ENCODE measurements around the gene KRT28. TPM values are rescaled to one million over a fixed set of nuclear protein-coding genes. Genes with fewer than 3 reads are reported as not detected.

KRT28 gene
- polyA plus RNA-seq, 2 of the 4 experiments (the other 2 are of a cell fraction), result not detected

GRCh38 chr17:40822132-40822812, 22.5 kb upstream of the KRT28 start, which contains the start of gene KRT10:
Gene KRT10, minus strand, starts transcription at chr17:40822614. Its CDS starts 29 bp downstream, at chr17:40822585.
- ChIA-PET CTCF (interaction anchor here (1.5 to 2.3 kb wide), 4 partner anchors 11 to 845 kb away, joined by 5 to 9 read pairs (median 7); no protein-coding TSS in a partner anchor), POLR2A (interaction anchor here (1.2 kb wide), 1 partner anchor 866 kb away, joined by 5 read pairs; no protein-coding TSS in a partner anchor)
- no peak within 1 kb of the TSS for H3K4me3 ChIP-seq
- ATAC-seq, result no peak
- no peak within 1 kb of the TSS for H3K4me2 ChIP-seq
- peaks cover 16% of the 10 kb centered on the region for H3K4me1 ChIP-seq
- no peak for FAIRE-seq
- no peak for DNase-seq (ENCODE audit: low read depth in 1 of 2, low spot score in 1 of 2)
- no peak within 1 kb of the TSS for H3K27ac ChIP-seq
- no peaks in the 10 kb centered on the region for H3K9me3 ChIP-seq
- no peak for TF ChIP-seq MYC (IDR thresholded peaks at IDR 0.05; ENCODE audit: borderline replicate concordance, low read length)
- peak; percentile 84 for TF ChIP-seq MAFK (IDR thresholded peaks at IDR 0.05; ENCODE audit: partially characterized antibody)
- peak; percentile 53 for TF ChIP-seq REST (IDR thresholded peaks at IDR 0.05)
- WGBS (ENCODE audit: missing lambda C conversion rate), result 76% methylated on average over 7 of the region's 7 CpGs

- H3K4me1 ChIP-seq, result peaks cover 16% of the 10 kb centered on the region
- no peaks in the 10 kb centered on the region for H3K9me3 ChIP-seq
- H3K4me3 ChIP-seq, result no peak overlapping the region
- ChIA-PET CTCF (interaction anchor here (1.5 to 2.3 kb wide), 2 partner anchors 727 to 841 kb away, joined by 7 to 9 read pairs; no protein-coding TSS in a partner anchor), POLR2A (interaction anchor here (1.2 kb wide), 1 partner anchor 867 kb away, joined by 5 read pairs; no protein-coding TSS in a partner anchor)
- TF ChIP-seq KDM5A (IDR thresholded peaks at IDR 0.05), result no peak
- no peak for TF ChIP-seq SMC3 (IDR thresholded peaks at IDR 0.05)
- no peak for TF ChIP-seq JUN (IDR thresholded peaks at IDR 0.05)
- TF ChIP-seq ZSCAN20 (CRISPR knock-in tag; IDR thresholded peaks at IDR 0.05), result no peak
- no peak for TF ChIP-seq CHD4 (IDR thresholded peaks at IDR 0.05; ENCODE audit: borderline replicate concordance)
- no peak for TF ChIP-seq BCL3 (IDR thresholded peaks at IDR 0.05)
- TF ChIP-seq MYC (IDR thresholded peaks at IDR 0.05; ENCODE audit: borderline replicate concordance, low read length), result no peak
- TF ChIP-seq EHMT2 (IDR thresholded peaks at IDR 0.05; ENCODE audit: low read depth), result no peak
- TF ChIP-seq, protein P1, sequence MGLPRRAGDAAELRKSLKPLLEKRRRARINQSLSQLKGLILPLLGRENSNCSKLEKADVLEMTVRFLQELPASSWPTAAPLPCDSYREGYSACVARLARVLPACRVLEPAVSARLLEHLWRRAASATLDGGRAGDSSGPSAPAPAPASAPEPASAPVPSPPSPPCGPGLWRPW (IDR thresholded peaks at IDR 0.05), result no peak
- TF ChIP-seq, protein P2, sequence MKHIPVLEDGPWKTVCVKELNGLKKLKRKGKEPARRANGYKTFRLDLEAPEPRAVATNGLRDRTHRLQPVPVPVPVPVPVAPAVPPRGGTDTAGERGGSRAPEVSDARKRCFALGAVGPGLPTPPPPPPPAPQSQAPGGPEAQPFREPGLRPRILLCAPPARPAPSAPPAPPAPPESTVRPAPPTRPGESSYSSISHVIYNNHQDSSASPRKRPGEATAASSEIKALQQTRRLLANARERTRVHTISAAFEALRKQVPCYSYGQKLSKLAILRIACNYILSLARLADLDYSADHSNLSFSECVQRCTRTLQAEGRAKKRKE (CRISPR knock-in tag; IDR thresholded peaks at IDR 0.05; ENCODE audit: low read depth), result no peak
- TF ChIP-seq ZC3H11A (IDR thresholded peaks at IDR 0.05), result no peak
- TF ChIP-seq JUNB (IDR thresholded peaks at IDR 0.05), result no peak
- no peak for TF ChIP-seq HOXB13 (CRISPR knock-in tag; IDR thresholded peaks at IDR 0.05; ENCODE audit: low read depth)
- no peak for TF ChIP-seq RFX5 (IDR thresholded peaks at IDR 0.05)
- TF ChIP-seq HDAC2 (IDR thresholded peaks at IDR 0.05), result no peak
- no peak overlapping the region for H3K4me2 ChIP-seq
- FAIRE-seq (no peak), ATAC-seq (no peak), DNase-seq (ENCODE audit: low read depth in 1 of 2, low spot score in 1 of 2) (no peak)
- no peak overlapping the region for H3K27ac ChIP-seq
Measured at GRCh38 chr17:40821536-40821935, 21.8 kb upstream of the KRT28 start.
